Loucy (cell line): ENCODE measurements around the gene BUB1B.

Source experiments
- H2AFZ ChIP-seq: fragments of 200-600 bp; sonication (generic); 2 replicates; pipeline ENCODE4 v1.6.0; 2016; ENCODE audit warnings: antibody characterized with exemption, mild to moderate bottlenecking, low read length, moderate library complexity
- H3F3A ChIP-seq: fragments of 200-600 bp; 2 replicates; pipeline ENCODE4 v1.6.0; 2016; ENCODE audit warnings: antibody characterized with exemption, low read depth, mild to moderate bottlenecking
- H3K27me3 ChIP-seq: fragments of 200-600 bp; sonication (generic); 2 replicates; pipeline ENCODE4 v1.6.1; 2014; ENCODE audit warnings: low read length, mild to moderate bottlenecking; ENCODE audit not compliant: insufficient read depth, poor library complexity, severe bottlenecking
- H3K36me3 ChIP-seq: fragments of 200-600 bp; sonication (generic); 2 replicates; pipeline ENCODE4 v1.6.1; 2016; ENCODE audit warnings: low read length; ENCODE audit not compliant: insufficient read depth
- H3K4me1 ChIP-seq: fragments of 200-600 bp; sonication (generic); 2 replicates; pipeline ENCODE4 v1.5.1; 2014; ENCODE audit warnings: low read length, mild to moderate bottlenecking; ENCODE audit not compliant: insufficient read depth, poor library complexity, severe bottlenecking
- H3K4me2 ChIP-seq: fragments of 200-600 bp; sonication (generic); 2 replicates; pipeline ENCODE4 v1.6.0; 2014; ENCODE audit warnings: antibody characterized with exemption, low read length, low read depth, mild to moderate bottlenecking; ENCODE audit not compliant: poor library complexity, severe bottlenecking
- H3K4me3 ChIP-seq: fragments of 200-600 bp; sonication (generic); 2 replicates; pipeline ENCODE4 v1.5.1; 2014; ENCODE audit warnings: low read length, mild to moderate bottlenecking, mixed read lengths; ENCODE audit not compliant: poor library complexity, severe bottlenecking
- H3K79me2 ChIP-seq: fragments of 200-600 bp; sonication (generic); 2 replicates; pipeline ENCODE4 v1.6.1; 2014; ENCODE audit warnings: low read length; ENCODE audit not compliant: insufficient read depth
- H3K9ac ChIP-seq: fragments of 200-600 bp; sonication (generic); 2 replicates; pipeline ENCODE4 v1.6.0; 2014; ENCODE audit warnings: mild to moderate bottlenecking, low read depth, low read length, moderate library complexity; ENCODE audit not compliant: poor library complexity, severe bottlenecking
- H3K9me2 ChIP-seq: fragments of 200-600 bp; sonication (generic); replicated peaks from 2 replicates; pipeline ENCODE4 v1.6.1; 2016; ENCODE audit warnings: low read depth, low read length, mixed read lengths
- H3K9me3 ChIP-seq: fragments of 200-600 bp; sonication (generic); 2 replicates; pipeline ENCODE4 v1.6.1; 2014; ENCODE audit warnings: mild to moderate bottlenecking, antibody characterized with exemption, low read length, low read depth; ENCODE audit not compliant: insufficient read depth
- H4K20me1 ChIP-seq: fragments of 200-600 bp; sonication (generic); 2 replicates; pipeline ENCODE4 v1.6.0; 2014; ENCODE audit warnings: antibody characterized with exemption, low read length, mild to moderate bottlenecking; ENCODE audit not compliant: insufficient read depth, poor library complexity, severe bottlenecking
- EZH2phosphoT487 ChIP-seq: fragments of 200-600 bp; IDR thresholded peaks from 2 replicates; pipeline ENCODE4 v1.6.1; 2018; ENCODE audit warnings: antibody characterized with exemption, mild to moderate bottlenecking, moderate library complexity, borderline replicate concordance
- TF ChIP-seq, protein P1 (sequence below): fragments of 200-600 bp; sonication (generic); conservative IDR thresholded peaks from 2 replicates; pipeline ENCODE4 v1.5.1; 2014; ENCODE audit warnings: mild to moderate bottlenecking, antibody characterized with exemption, low read length

BUB1B gene

DNA sequence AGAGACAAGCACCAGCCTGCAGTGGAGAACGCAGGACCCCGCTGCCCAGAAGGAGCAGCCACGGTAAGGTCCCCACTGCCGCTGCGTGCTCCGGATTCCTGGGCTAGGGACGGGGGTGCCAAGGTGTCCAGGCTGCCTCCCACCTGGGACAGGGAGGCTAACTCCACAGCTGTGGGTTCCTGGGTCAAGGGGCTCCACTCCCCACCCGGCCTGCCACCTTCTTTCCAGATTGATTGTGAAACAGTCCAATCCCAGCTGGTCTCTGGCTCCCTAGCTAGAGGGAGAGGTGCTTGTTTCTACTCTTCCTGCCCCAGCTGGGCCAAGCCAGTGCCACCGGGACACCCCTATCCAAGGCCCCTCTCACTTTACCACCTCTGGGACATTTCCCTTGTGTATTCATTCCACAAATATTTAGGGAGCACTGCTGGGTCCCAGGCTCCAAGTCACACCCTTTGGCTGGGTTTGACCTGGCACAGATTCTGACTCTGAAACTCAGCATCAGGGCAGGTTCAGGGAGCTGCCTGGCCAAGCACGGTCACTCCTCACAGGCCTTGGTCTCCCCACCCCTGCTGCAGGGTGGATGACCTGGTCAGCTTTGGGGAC lies 79.9 kb downstream of the BUB1B start:
- Histone ChIP-seq H3K9me3 (no peaks in the 10 kb centered on the region), H3K4me2 (no peak overlapping the region), H3K9me2 (no peaks in the 10 kb centered on the region), H3K27me3 (no peaks in the 10 kb centered on the region), H3K9ac (no peak overlapping the region), H3K36me3 (no peaks in the 10 kb centered on the region), H4K20me1 (no peaks in the 10 kb centered on the region), H3K79me2 (no peaks in the 10 kb centered on the region), H3K4me1 (no peaks in the 10 kb centered on the region), H3K4me3 (no peak overlapping the region), H3F3A (no peaks in the 10 kb centered on the region), H2AFZ (no peak overlapping the region)
- TF ChIP-seq EZH2phosphoT487: no peak
- TF ChIP-seq, protein P1, sequence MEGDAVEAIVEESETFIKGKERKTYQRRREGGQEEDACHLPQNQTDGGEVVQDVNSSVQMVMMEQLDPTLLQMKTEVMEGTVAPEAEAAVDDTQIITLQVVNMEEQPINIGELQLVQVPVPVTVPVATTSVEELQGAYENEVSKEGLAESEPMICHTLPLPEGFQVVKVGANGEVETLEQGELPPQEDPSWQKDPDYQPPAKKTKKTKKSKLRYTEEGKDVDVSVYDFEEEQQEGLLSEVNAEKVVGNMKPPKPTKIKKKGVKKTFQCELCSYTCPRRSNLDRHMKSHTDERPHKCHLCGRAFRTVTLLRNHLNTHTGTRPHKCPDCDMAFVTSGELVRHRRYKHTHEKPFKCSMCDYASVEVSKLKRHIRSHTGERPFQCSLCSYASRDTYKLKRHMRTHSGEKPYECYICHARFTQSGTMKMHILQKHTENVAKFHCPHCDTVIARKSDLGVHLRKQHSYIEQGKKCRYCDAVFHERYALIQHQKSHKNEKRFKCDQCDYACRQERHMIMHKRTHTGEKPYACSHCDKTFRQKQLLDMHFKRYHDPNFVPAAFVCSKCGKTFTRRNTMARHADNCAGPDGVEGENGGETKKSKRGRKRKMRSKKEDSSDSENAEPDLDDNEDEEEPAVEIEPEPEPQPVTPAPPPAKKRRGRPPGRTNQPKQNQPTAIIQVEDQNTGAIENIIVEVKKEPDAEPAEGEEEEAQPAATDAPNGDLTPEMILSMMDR: no peak

DNA sequence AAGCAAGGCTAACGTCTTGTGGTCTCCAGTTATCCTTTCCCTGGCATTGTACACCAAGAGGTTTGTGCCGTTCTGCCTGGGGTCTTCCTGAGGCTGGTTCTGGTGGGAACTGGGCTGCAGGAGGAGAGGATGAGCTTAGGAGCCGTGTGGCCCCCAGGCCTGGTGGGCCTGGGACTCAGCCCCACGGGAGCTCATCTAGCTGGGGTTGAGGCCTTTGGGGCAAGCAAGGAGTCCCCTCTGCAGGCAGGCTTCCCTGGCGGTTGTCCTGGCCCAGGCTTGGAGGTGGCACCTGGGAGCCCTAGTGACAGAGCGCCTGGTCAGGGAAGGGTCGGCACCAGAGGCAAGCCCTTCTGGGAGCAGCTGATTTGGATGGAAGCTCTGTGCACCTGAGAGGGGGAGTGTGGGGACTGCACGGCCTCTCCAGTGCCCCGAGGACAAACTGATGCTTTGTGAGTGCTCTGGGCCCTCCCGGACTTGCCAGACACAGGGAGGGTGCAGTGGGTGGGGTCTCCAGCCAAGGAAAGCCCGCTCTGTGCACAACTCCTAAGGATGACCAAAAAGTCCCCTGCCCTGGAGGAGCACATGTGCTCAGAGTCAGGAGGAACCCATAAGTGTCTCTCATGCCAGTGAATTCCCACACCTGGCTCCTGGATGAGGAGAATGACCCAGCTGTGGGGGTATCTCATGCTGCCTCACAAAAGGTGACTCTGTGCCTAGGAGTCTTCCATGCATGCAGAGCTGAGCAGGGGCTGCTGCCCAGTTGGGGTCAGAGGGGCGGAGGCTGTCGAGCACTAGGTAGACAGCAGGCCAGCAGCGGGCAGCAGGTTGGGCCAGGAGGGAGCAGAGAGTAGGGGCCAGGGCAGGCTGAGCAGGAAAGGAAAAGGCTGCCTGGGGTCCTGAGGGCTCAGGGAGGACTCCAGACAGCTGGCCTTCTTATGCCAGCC lies 80.7 kb downstream of the BUB1B start:
- Histone ChIP-seq H3K27me3 (no peaks in the 10 kb centered on the region), H3F3A (no peaks in the 10 kb centered on the region)
- TF ChIP-seq, protein P1: no peak
- no peak for TF ChIP-seq EZH2phosphoT487

DNA sequence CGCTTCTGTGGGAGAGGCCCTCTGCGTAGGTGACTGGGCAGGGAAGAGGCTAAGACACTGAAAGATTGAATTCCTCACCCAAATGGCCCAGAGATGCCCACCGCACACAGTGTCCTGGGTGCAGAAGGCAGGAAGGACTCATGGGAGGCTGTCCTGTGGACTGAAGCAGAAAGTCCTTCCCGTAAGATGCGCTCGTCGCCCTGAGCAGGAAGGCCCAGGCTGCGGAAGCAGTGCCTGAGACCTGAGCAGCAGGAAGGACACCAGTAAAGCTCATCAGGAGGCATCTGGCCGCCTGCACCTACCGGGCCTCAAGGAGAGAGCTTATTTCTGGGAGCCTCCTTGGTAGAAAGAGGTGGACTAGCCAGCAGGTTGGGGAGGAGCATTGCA lies 81.3 kb downstream of the BUB1B start:
- no peaks in the 10 kb centered on the region for H3K4me1 ChIP-seq
- no peak overlapping the region for H3K9ac ChIP-seq
- no peaks in the 10 kb centered on the region for H3K36me3 ChIP-seq
- no peak for TF ChIP-seq EZH2phosphoT487
- TF ChIP-seq, protein P1: no peak
- H3K79me2 ChIP-seq: no peaks in the 10 kb centered on the region
- no peak overlapping the region for H3K4me3 ChIP-seq
- H2AFZ ChIP-seq: no peak overlapping the region
- H4K20me1 ChIP-seq: no peaks in the 10 kb centered on the region
- no peaks in the 10 kb centered on the region for H3F3A ChIP-seq
- H3K9me2 ChIP-seq: no peaks in the 10 kb centered on the region
- no peaks in the 10 kb centered on the region for H3K9me3 ChIP-seq
- no peaks in the 10 kb centered on the region for H3K27me3 ChIP-seq
- no peak overlapping the region for H3K4me2 ChIP-seq

More for the DNA sequence above, 80.7 kb downstream of the BUB1B start:
- no peaks in the 10 kb centered on the region for H4K20me1 ChIP-seq
- H2AFZ ChIP-seq: no peak overlapping the region
- H3K4me1 ChIP-seq: no peaks in the 10 kb centered on the region
- H3K9ac ChIP-seq: no peak overlapping the region
- H3K9me2 ChIP-seq: no peaks in the 10 kb centered on the region
- H3K36me3 ChIP-seq: no peaks in the 10 kb centered on the region
- H3K79me2 ChIP-seq: no peaks in the 10 kb centered on the region
- no peak overlapping the region for H3K4me3 ChIP-seq
- no peak overlapping the region for H3K4me2 ChIP-seq
- H3K9me3 ChIP-seq: no peaks in the 10 kb centered on the region
